Activated naive CD8-positive, alpha-beta T cell (primary cell): ENCODE results near the gene BMP2K.

ENCODE experiments used
- H3K27ac Mint-ChIP-seq: one replicate; pipeline ENCODE4 v1.8.0; 2021; ENCODE audit warnings: mixed read lengths
- H3K27me3 Mint-ChIP-seq: one replicate; pipeline ENCODE4 v1.8.0; 2021; ENCODE audit warnings: mixed read lengths
- H3K36me3 Mint-ChIP-seq: one replicate; pipeline ENCODE4 v1.8.0; 2021; ENCODE audit warnings: mixed read lengths
- H3K4me1 Mint-ChIP-seq: one replicate; pipeline ENCODE4 v1.8.0; 2021; ENCODE audit warnings: low read depth, mixed read lengths
- H3K4me3 Mint-ChIP-seq: one replicate; pipeline ENCODE4 v1.8.0; 2021; ENCODE audit warnings: mild to moderate bottlenecking, mixed read lengths
- H3K9me3 Mint-ChIP-seq: one replicate; pipeline ENCODE4 v1.8.0; 2021; ENCODE audit warnings: low read depth, mixed read lengths

BMP2K gene

GRCh38 chr4:78776079-78776728 lies at the start of gene BMP2K:
Gene BMP2K, plus strand, starts transcription at chr4:78776350. Its CDS starts 194 bp downstream, at chr4:78776544.
- peak within 1 kb of the TSS; percentile 96 for H3K27ac Mint-ChIP-seq
- H3K27me3 Mint-ChIP-seq, result no peaks in the 10 kb centered on the region
- no peaks in the 10 kb centered on the region for H3K9me3 Mint-ChIP-seq
- H3K4me1 Mint-ChIP-seq, result peaks cover 13% of the 10 kb centered on the region
- H3K4me3 Mint-ChIP-seq, result peak within 1 kb of the TSS; percentile 94
- H3K36me3 Mint-ChIP-seq, result no peaks in the 10 kb centered on the region

DNA sequence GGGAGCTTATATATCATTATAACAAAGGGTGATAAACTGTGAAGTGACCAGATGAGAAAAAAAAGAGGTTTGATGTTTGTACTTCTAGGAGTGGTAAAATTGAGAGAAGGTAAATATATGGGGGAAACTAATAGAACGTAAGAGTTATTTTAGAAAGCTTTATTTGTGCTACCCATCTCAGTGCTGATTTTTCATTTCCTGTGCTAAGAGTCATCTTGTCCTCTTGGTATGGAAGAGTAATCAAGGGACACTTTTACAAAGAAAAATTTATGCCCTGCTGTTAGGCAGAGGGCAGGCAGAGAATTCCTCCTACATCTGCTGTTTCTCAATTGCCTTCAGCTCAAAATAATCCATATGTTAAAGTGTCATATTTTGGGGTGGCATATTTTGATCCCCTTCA lies 49.6 kb upstream of the BMP2K start:
- Mint-ChIP-seq H3K36me3 (no peaks in the 10 kb centered on the region), H3K27me3 (no peaks in the 10 kb centered on the region), H3K4me3 (no peak overlapping the region), H3K27ac (no peak overlapping the region), H3K9me3 (no peaks in the 10 kb centered on the region), H3K4me1 (peaks cover 3% of the 10 kb centered on the region)

DNA sequence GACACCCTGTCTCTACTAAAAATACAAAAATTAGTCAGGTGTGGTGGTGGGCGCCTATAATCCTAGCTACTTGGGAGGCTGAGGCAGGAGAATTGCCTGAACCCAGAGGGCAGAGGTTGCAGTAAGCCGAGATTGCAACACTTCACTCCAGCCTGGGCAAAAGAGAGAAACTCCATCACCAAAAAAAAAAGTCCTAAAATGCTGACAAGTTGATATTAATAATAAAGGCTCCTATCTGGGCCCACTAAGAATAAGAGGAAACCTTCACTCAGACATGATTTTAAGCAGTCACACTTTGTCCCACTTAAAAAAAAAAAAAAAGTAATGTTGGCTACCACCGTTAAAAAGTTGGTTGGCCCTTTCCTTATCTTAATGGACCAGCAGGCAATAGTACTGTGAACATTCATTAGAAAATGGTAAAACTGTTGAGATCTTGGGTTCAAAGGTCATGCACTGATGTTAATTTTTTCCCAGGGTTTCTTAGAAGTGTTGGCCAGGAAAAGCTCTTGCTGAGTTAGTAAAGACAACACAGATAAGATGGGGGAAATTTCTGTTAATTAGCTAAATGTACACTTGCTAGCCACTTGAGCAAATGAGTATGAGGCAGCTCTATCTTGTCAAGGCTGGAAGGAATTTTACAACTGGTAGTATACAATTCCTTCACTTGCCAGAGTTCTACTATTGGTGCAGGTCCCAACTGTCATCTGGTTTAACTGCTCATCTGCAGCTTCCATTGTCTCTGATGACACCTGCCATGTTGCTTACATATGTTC lies 43.6 kb upstream of the BMP2K start:
- H3K27me3 Mint-ChIP-seq, result no peaks in the 10 kb centered on the region
- no peaks in the 10 kb centered on the region for H3K36me3 Mint-ChIP-seq
- peaks cover 6% of the 10 kb centered on the region for H3K4me1 Mint-ChIP-seq
- no peaks in the 10 kb centered on the region for H3K9me3 Mint-ChIP-seq
- H3K4me3 Mint-ChIP-seq, result no peak overlapping the region
- no peak overlapping the region for H3K27ac Mint-ChIP-seq

- Mint-ChIP-seq H3K27me3 (no peaks in the 10 kb centered on the region), H3K4me3 (no peak overlapping the region), H3K4me1 (peaks cover 6% of the 10 kb centered on the region), H3K9me3 (no peaks in the 10 kb centered on the region), H3K36me3 (no peaks in the 10 kb centered on the region), H3K27ac (no peak overlapping the region)
These were observed 41.5 kb upstream of the BMP2K start for GRCh38 chr4:78734441-78735162.

DNA sequence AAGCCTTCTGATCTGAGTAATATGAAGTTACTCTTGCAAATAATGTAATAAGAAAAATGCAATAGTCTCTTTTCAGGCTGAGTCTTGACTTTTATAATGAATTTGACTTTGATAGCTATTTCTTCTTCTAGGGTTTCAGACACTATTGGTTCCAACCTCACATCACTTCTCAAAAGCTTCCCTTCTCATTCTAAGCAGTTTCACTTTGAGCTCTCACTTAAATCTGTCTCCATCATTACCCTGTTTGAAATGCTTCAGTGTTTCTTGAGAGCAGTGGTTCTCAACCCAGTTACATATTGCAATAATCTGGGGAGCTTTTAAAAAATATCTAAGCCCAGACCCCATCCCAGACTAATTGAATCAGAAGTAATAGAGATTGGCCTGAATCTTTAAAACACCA lies 40.5 kb upstream of the BMP2K start:
- peaks cover 6% of the 10 kb centered on the region for H3K4me1 Mint-ChIP-seq
- no peaks in the 10 kb centered on the region for H3K36me3 Mint-ChIP-seq
- peak overlapping the region; percentile 12 for H3K27ac Mint-ChIP-seq
- H3K9me3 Mint-ChIP-seq, result no peaks in the 10 kb centered on the region
- H3K27me3 Mint-ChIP-seq, result no peaks in the 10 kb centered on the region
- H3K4me3 Mint-ChIP-seq, result no peak overlapping the region

- H3K27me3 Mint-ChIP-seq, result no peaks in the 10 kb centered on the region
- H3K27ac Mint-ChIP-seq, result no peak overlapping the region
- no peaks in the 10 kb centered on the region for H3K9me3 Mint-ChIP-seq
- H3K4me3 Mint-ChIP-seq, result no peak overlapping the region
- H3K4me1 Mint-ChIP-seq, result peaks cover 6% of the 10 kb centered on the region
- H3K36me3 Mint-ChIP-seq, result no peaks in the 10 kb centered on the region
These were observed 39.1 kb upstream of the BMP2K start for GRCh38 chr4:78737035-78737434.

DNA sequence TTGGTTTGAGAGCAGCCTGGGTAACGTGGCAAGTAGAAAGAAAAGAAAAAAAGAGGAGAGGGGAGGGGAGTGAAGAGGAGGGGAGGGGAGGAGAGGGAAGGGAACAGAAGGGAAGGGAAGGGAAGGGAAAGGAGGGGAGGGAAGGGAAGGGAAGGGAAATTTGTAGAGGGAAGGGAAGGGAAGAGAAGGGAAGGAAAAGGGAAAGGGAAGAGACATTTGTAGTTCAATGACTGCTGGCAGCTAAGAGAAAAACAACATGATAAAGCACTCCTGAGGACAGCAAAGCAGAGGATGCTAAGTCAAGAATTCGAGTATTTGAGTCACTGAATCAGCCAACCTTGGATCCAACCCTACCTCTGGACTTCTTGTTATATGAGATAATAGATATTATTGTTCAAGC lies 38.2 kb upstream of the BMP2K start:
- Mint-ChIP-seq H3K27ac (no peak overlapping the region), H3K36me3 (no peaks in the 10 kb centered on the region), H3K9me3 (no peaks in the 10 kb centered on the region), H3K27me3 (no peaks in the 10 kb centered on the region), H3K4me1 (peaks cover 6% of the 10 kb centered on the region), H3K4me3 (no peak overlapping the region)

GRCh38 chr4:78742300-78742699 lies 33.9 kb upstream of the BMP2K start:
- H3K27ac Mint-ChIP-seq, result no peak overlapping the region
- H3K4me1 Mint-ChIP-seq, result peaks cover 1% of the 10 kb centered on the region
- no peak overlapping the region for H3K4me3 Mint-ChIP-seq
- H3K27me3 Mint-ChIP-seq, result peaks cover 2% of the 10 kb centered on the region
- peaks cover 3% of the 10 kb centered on the region for H3K36me3 Mint-ChIP-seq
- H3K9me3 Mint-ChIP-seq, result no peaks in the 10 kb centered on the region

GRCh38 chr4:78747475-78747922 lies 28.7 kb upstream of the BMP2K start:
- Mint-ChIP-seq H3K36me3 (peaks cover 3% of the 10 kb centered on the region), H3K4me3 (no peak overlapping the region), H3K9me3 (no peaks in the 10 kb centered on the region), H3K27me3 (peaks cover 2% of the 10 kb centered on the region), H3K27ac (no peak overlapping the region), H3K4me1 (no peaks in the 10 kb centered on the region)

DNA sequence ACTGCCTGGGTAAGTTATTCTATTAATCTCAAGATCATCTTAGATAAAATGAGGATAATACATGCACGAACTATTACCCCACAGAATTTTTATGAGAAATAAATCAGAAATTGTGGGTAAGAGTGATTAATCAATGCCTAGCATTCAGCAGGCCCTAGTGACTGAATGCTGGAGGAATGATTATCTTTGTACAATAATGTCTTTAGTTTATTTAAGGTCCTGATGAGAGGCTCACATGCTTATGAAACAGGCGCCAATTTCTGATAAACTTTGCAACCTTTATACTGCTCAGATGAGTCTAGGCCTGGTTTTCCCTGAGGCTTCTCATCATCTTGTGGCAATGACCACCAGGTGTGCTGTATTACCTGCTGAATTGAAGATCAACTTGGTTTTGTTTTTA lies 27.8 kb upstream of the BMP2K start:
- Mint-ChIP-seq H3K4me3 (no peak overlapping the region), H3K27me3 (peaks cover 2% of the 10 kb centered on the region), H3K9me3 (no peaks in the 10 kb centered on the region), H3K36me3 (peaks cover 3% of the 10 kb centered on the region), H3K4me1 (no peaks in the 10 kb centered on the region), H3K27ac (no peak overlapping the region)

GRCh38 chr4:78749258-78749971 lies 26.7 kb upstream of the BMP2K start:
- Mint-ChIP-seq H3K27ac (no peak overlapping the region), H3K36me3 (peaks cover 3% of the 10 kb centered on the region), H3K4me3 (no peak overlapping the region), H3K9me3 (no peaks in the 10 kb centered on the region), H3K27me3 (peaks cover 2% of the 10 kb centered on the region), H3K4me1 (no peaks in the 10 kb centered on the region)

- peaks cover 3% of the 10 kb centered on the region for H3K36me3 Mint-ChIP-seq
- H3K27ac Mint-ChIP-seq, result no peak overlapping the region
- H3K27me3 Mint-ChIP-seq, result peaks cover 2% of the 10 kb centered on the region
- no peak overlapping the region for H3K4me3 Mint-ChIP-seq
- H3K9me3 Mint-ChIP-seq, result no peaks in the 10 kb centered on the region
- no peaks in the 10 kb centered on the region for H3K4me1 Mint-ChIP-seq
These were observed 26.0 kb upstream of the BMP2K start for GRCh38 chr4:78749972-78750727.

GRCh38 chr4:78753091-78753490 lies 23.1 kb upstream of the BMP2K start:
- Mint-ChIP-seq H3K9me3 (no peaks in the 10 kb centered on the region), H3K4me3 (no peak overlapping the region), H3K27ac (no peak overlapping the region)

DNA sequence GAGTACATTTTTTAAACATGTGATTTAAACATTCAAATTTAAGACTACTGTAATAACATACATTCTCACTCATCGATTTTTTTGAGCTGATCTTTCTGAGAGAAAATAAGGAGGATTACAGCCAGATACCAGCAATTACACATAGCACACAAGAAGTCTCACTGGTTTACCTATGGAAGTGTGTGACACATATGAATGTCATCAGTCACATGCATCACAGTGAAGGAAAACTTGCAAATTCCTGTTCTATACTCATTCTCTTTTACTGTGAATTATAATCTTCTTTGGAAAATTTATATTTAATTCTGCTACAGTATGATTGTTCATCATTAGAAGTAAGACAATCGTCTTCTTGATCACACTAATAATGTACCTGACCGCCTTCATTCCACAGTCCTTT lies 21.3 kb upstream of the BMP2K start:
- Mint-ChIP-seq H3K4me1 (no peaks in the 10 kb centered on the region), H3K9me3 (no peaks in the 10 kb centered on the region), H3K27ac (no peak overlapping the region), H3K36me3 (no peaks in the 10 kb centered on the region), H3K4me3 (no peak overlapping the region), H3K27me3 (no peaks in the 10 kb centered on the region)

More at GRCh38 chr4:78753091-78753490, 23.1 kb upstream of the BMP2K start:
- Mint-ChIP-seq H3K4me1 (no peaks in the 10 kb centered on the region), H3K27me3 (no peaks in the 10 kb centered on the region), H3K36me3 (no peaks in the 10 kb centered on the region)
